K562 (cell line): ENCODE results near the gene MFAP5. TPM values are rescaled to one million over a fixed set of nuclear protein-coding genes. Genes with fewer than 3 reads are reported as not detected.

ENCODE experiments used
- BHLHE40 ChIP-seq: IDR thresholded peaks from 2 replicates; pipeline ENCODE4 v1.6.1; 2011; ENCODE audit warnings: low read length, improper control_type of control experiment
- CCNT2 ChIP-seq: IDR thresholded peaks from 2 replicates; pipeline ENCODE4 v1.6.1; 2011; ENCODE audit warnings: borderline replicate concordance, low read depth, mild to moderate bottlenecking, moderate library complexity, mixed read lengths, low read length; ENCODE audit not compliant: insufficient read length; ENCODE audit errors: extremely low read depth
- CXXC5 ChIP-seq: fragments of 250-450 bp; sonication (Bioruptor Pico); IDR thresholded peaks from 2 replicates; pipeline ENCODE4 v1.8.0; 2022; ENCODE audit warnings: inconsistent platforms, mild to moderate bottlenecking, moderate library complexity
- FIP1L1 ChIP-seq: fragments of 200-400 bp; formaldehyde crosslinking; IDR thresholded peaks from 2 replicates; pipeline ENCODE4 v1.6.1; 2018; ENCODE audit warnings: mild to moderate bottlenecking, low read depth, low read length; ENCODE audit not compliant: poor library complexity, severe bottlenecking
- FOSL1 ChIP-seq: fragments of 200-800 bp; sonication (Bioruptor generic); conservative IDR thresholded peaks from 2 replicates; pipeline ENCODE4 v1.6.1; 2016; ENCODE audit warnings: missing genetic modification characterization, missing compliant biosample characterization
- KLF10 ChIP-seq: fragments of 250-450 bp; sonication (Bioruptor Pico); IDR thresholded peaks from 2 replicates; pipeline ENCODE4 v1.6.1; 2021; ENCODE audit warnings: matching md5 sums
- MNT ChIP-seq, 2 experiments: fragments of 450-650 bp; conservative IDR thresholded peaks; 2 replicates each; pipeline ENCODE4 v1.6.1; 2017; ENCODE audit warnings: mild to moderate bottlenecking in 2 of 2, moderate library complexity in 2 of 2
- MTF1 ChIP-seq: fragments of 250-450 bp; sonication (Bioruptor Pico); IDR thresholded peaks from 2 replicates; pipeline ENCODE4 v1.9.0; 2021; ENCODE audit warnings: moderate library complexity, mild to moderate bottlenecking, inconsistent platforms, borderline replicate concordance
- MYBL2 ChIP-seq, 2 experiments: fragments of 450-650 bp in 1 of 2; sonication (generic) in 1 of 2; formaldehyde crosslinking in 1 of 2; IDR thresholded peaks; 2 replicates each; pipeline versions ENCODE4 v1.6.1 to v1.8.1; 2017 to 2022; ENCODE audit warnings: borderline replicate concordance in 1 of 2, inconsistent platforms in 1 of 2, low read depth in 1 of 2, mild to moderate bottlenecking in 1 of 2, missing genetic modification reagents in 1 of 2, moderate library complexity in 1 of 2
- NEUROD1 ChIP-seq: fragments of 150-350 bp; IDR thresholded peaks from 2 replicates; pipeline ENCODE4 v1.6.1; 2014; ENCODE audit warnings: borderline replicate concordance, low read length, low read depth; ENCODE audit not compliant: partially characterized antibody
- OTX1 ChIP-seq: fragments of 450-650 bp; formaldehyde crosslinking; IDR thresholded peaks from 2 replicates; pipeline ENCODE4 v1.4.0; 2022; ENCODE audit warnings: mild to moderate bottlenecking
- PPARD ChIP-seq: fragments of 250-450 bp; sonication (Bioruptor Pico); IDR thresholded peaks from 2 replicates; pipeline ENCODE4 v1.8.0; 2022; ENCODE audit warnings: inconsistent platforms, mild to moderate bottlenecking, moderate library complexity
- RAD51 ChIP-seq: fragments of 450-650 bp; IDR thresholded peaks from 2 replicates; pipeline ENCODE4 v1.7.1; 2016; ENCODE audit warnings: low read depth, mild to moderate bottlenecking, borderline replicate concordance
- RBM22 ChIP-seq: fragments of 200-400 bp; formaldehyde crosslinking; IDR thresholded peaks from 2 replicates; pipeline ENCODE4 v1.6.1; 2018; ENCODE audit warnings: low read length, low read depth; ENCODE audit not compliant: poor library complexity, severe bottlenecking
- SAFB ChIP-seq: fragments of 200-400 bp; formaldehyde crosslinking; IDR thresholded peaks from 2 replicates; pipeline ENCODE4 v1.6.1; 2017; ENCODE audit warnings: low read depth, low read length, borderline replicate concordance
- TEAD4 ChIP-seq, 2 experiments: sonication (generic) in 1 of 2; formaldehyde crosslinking in 1 of 2; IDR thresholded peaks; 2 replicates each; pipeline versions ENCODE4 v1.6.1 to v1.8.0; 2012 to 2022; ENCODE audit warnings: borderline replicate concordance in 1 of 2, inconsistent platforms in 1 of 2, low read length in 1 of 2, mild to moderate bottlenecking in 1 of 2, missing genetic modification reagents in 1 of 2
- ZNF174 ChIP-seq: fragments of 250-450 bp; sonication (Bioruptor Pico); IDR thresholded peaks from 2 replicates; pipeline ENCODE4 v1.4.0; 2020; ENCODE audit warnings: mild to moderate bottlenecking
- ZNF780A ChIP-seq: fragments of 250-450 bp; sonication (Bioruptor Pico); IDR thresholded peaks from 2 replicates; pipeline ENCODE4 v1.5.0; 2021; ENCODE audit warnings: mild to moderate bottlenecking
- polyA plus RNA-seq, 8 experiments: library from polyadenylated mRNA; depleted of rRNA in 4 of 8; stranded (reverse) in 5 of 8; unstranded in 3 of 8; fragments of >200 nt; fragmentation: Nextera tagmentation in 2 of 8; fragmentation: Illumina TruSeq in 1 of 8; extraction: Ambion mirVana in 2 of 8; extraction: Trizol in 1 of 8; gene quantifications; 2 replicates each; pipeline versions ENCODE4 v1.2.1 to v1.2.3, GENCODE V29; 2011 to 2014; ENCODE audit warnings: inconsistent platforms in 1 of 8, missing spikeins in 1 of 8
- total RNA-seq, 7 experiments: library from RNA; depleted of rRNA in 6 of 7; stranded (reverse); fragments of >200 nt in 6 of 7; fragmentation: Illumina TruSeq in 2 of 7; extraction: Trizol in 2 of 7; gene quantifications; 2 replicates each; pipeline versions ENCODE4 v1.2.1 to v1.2.3, GENCODE V29; 2011 to 2021; ENCODE audit warnings: low replicate concordance in 1 of 7
- TF ChIP-seq, protein P1 (sequence below): fragments of 450-650 bp; IDR thresholded peaks from 2 replicates; pipeline ENCODE4 v1.6.1; 2016
- TF ChIP-seq, protein P2 (sequence below), 2 experiments: fragments of 250-450 bp in 1 of 2; fragments of 450-650 bp in 1 of 2; sonication (Bioruptor Pico) in 1 of 2; IDR thresholded peaks; 2 replicates each; pipeline versions ENCODE4 v1.6.1 to v1.8.0; 2016 to 2021; ENCODE audit warnings: mild to moderate bottlenecking in 2 of 2, moderate library complexity in 2 of 2, missing compliant biosample characterization in 1 of 2, missing genetic modification characterization in 1 of 2
- TF ChIP-seq, protein P3 (sequence below), 2 experiments: fragments of 200-800 bp in 1 of 2; sonication (Bioruptor generic) in 1 of 2; sonication (generic) in 1 of 2; formaldehyde crosslinking in 1 of 2; IDR thresholded peaks in 1 of 2; conservative IDR thresholded peaks in 1 of 2; 2 replicates each; pipeline versions ENCODE4 v1.5.0 to v1.6.1; 2016 to 2020; ENCODE audit warnings: missing compliant biosample characterization in 1 of 2, missing genetic modification characterization in 1 of 2, missing genetic modification reagents in 1 of 2

The MFAP5 gene
- total and polyA plus RNA-seq, 9 of the 15 experiments (the other 6 are each of a cell fraction or from before 2014, with no cell fraction given) = not detected

DNA sequence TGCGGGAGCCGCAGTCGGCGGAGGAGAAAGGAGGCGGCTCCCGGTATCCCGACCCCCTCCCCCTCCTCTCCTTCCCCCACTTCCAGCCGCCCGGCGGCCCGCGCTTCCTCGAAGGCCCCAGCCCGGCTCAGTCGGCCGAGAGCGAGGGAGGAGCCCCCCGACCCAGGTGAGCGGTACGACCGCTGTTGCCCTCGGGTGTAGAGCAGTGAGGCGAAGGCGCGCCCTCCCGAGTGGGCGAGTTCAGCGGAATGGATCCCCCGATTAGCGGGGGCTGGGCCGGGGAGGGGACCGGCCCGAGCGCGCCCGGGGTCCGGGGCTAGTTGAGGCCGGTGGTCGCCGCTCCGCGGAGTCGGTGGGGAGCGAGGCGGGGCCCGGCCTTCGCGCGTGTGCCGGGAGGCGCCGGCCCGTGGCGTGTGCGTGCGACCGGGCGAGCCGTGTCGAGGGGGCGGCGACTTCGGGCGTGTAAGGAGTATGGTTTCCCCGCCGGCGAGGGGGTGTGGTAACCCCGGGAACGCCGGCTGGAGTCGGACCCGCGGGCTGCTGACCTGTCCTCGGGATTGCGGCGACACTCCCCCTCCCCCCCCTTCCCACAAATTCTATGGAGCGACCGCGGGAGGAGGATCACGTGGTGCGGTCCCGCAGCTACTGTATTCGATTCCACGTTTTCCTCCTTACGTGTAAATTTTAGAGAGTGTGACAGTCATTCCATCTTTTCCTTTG, 35.7 kb upstream of the MFAP5 start (continued):
- TF ChIP-seq, protein P1, sequence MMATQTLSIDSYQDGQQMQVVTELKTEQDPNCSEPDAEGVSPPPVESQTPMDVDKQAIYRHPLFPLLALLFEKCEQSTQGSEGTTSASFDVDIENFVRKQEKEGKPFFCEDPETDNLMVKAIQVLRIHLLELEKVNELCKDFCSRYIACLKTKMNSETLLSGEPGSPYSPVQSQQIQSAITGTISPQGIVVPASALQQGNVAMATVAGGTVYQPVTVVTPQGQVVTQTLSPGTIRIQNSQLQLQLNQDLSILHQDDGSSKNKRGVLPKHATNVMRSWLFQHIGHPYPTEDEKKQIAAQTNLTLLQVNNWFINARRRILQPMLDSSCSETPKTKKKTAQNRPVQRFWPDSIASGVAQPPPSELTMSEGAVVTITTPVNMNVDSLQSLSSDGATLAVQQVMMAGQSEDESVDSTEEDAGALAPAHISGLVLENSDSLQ = 0 out of 2 replicates have a peak, but pooled peaks have one; percentile 18
- TF ChIP-seq TEAD4 (IDR thresholded peaks at IDR 0.05; ENCODE audit: low read length) = no peak
- TF ChIP-seq TEAD4 (CRISPR knock-in tag; IDR thresholded peaks at IDR 0.05; ENCODE audit: borderline replicate concordance) = no peak
- TF ChIP-seq RAD51 = peak; percentile 83
- TF ChIP-seq FIP1L1 = peak; percentile 37
- peak; percentile 64 for TF ChIP-seq RBM22
- no peak for TF ChIP-seq MYBL2 (IDR thresholded peaks at IDR 0.05; ENCODE audit: low read depth)
- TF ChIP-seq MYBL2 (CRISPR knock-in tag; IDR thresholded peaks at IDR 0.05; ENCODE audit: borderline replicate concordance) = no peak
- TF ChIP-seq, protein P2, sequence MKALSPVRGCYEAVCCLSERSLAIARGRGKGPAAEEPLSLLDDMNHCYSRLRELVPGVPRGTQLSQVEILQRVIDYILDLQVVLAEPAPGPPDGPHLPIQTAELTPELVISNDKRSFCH (CRISPR knock-in tag; IDR thresholded peaks at IDR 0.05) = no peak
- TF ChIP-seq, protein P2 (tag; IDR thresholded peaks at IDR 0.05) = 0 out of 2 replicates have a peak, but pooled peaks have one; percentile 23
- TF ChIP-seq SAFB = peak; percentile 70
- 0 out of 2 replicates have a peak, but pooled peaks have one; percentile 11 for TF ChIP-seq OTX1 (CRISPR knock-in tag)
- no peak for TF ChIP-seq PPARD (CRISPR knock-in tag)
- TF ChIP-seq CCNT2 = peak; percentile 58
- no peak for TF ChIP-seq ZNF174 (CRISPR knock-in tag)
- TF ChIP-seq FOSL1 (tag) = no peak
- TF ChIP-seq, protein P3, sequence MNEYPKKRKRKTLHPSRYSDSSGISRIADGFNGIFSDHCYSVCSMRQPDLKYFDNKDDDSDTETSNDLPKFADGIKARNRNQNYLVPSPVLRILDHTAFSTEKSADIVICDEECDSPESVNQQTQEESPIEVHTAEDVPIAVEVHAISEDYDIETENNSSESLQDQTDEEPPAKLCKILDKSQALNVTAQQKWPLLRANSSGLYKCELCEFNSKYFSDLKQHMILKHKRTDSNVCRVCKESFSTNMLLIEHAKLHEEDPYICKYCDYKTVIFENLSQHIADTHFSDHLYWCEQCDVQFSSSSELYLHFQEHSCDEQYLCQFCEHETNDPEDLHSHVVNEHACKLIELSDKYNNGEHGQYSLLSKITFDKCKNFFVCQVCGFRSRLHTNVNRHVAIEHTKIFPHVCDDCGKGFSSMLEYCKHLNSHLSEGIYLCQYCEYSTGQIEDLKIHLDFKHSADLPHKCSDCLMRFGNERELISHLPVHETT (CRISPR knock-in tag; conservative IDR thresholded peaks at IDR 0.05 in 1 of 2, IDR thresholded peaks at IDR 0.05 in 1 of 2) = 0 out of 4 replicates have a peak, but pooled peaks of 1 of the 2 experiments have one; percentile 43
- TF ChIP-seq BHLHE40 = 0 out of 2 replicates have a peak, but pooled peaks have one; percentile 39
- TF ChIP-seq ZNF780A (CRISPR knock-in tag) = no peak
- no peak for TF ChIP-seq KLF10 (CRISPR knock-in tag)
- TF ChIP-seq NEUROD1 = no peak
- peak; percentile 42 to 61; a peak in 3 of 4 replicates for TF ChIP-seq MNT (conservative IDR thresholded peaks at IDR 0.05)
- no peak for TF ChIP-seq MTF1 (CRISPR knock-in tag)
- TF ChIP-seq CXXC5 = peak; percentile 40
